NCI-H2171 (cell line): ENCODE measurements around the gene EAF1.
"Not testable (repeated sequence)": the region's sequence is repeated elsewhere in the genome, so short reads cannot be mapped to it uniquely, and the experiment has no call there.

ENCODE experiments used
- DNase-seq: peaks from one replicate; lab custom pipeline; 2025; lab: John Stamatoyannopoulos, UW

Gene EAF1

DNA sequence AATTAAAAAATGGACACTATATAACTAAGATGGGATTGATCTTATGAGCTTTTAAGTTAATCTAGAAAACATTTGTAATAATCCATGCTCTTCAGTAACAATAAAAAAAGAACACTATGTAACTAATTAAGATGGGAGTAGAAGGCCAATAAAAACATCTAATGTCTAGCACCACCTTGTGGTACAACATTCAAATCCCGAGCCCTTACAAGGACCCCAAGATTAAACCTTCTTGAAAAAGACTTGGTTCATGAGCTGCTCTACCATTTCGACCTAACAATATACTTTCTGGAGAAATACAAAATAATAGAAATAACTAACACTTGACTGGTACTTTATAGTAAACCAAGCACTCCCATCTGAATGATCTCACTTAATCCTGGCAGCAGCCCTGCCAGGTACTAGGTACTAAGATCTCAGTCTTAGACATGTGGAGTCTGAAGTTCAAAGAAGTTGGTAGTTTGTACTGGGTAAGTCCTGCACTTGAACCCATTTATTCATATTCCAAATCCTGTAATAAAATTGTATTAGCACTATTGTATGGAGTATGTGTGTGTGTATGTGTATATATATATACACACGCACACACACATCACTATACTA lies 21.8 kb upstream of the EAF1 start:
- peak; percentile 23 for DNase-seq

- DNase-seq = no peak
These were observed 18.2 kb upstream of the EAF1 start for GRCh38 chr3:15409239-15409638.

DNA sequence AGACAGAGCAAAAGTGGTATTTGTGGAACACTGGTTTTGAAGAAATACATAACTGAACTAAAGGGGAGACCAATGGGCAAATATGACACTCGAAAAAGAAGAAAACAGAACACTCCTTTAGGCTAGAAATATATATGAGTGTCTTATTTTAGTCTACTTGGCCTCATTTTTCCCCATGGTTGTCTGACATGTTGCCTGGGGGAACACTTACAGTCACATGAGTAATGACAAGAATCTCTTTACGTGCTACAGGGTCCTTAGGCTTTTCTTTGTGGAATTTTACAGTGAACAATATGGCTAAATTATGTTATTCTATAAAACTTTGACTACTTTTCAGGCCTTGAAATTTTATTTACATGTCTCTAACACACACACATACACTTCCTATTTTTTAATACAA lies 17.6 kb upstream of the EAF1 start:
- DNase-seq = no peak

GRCh38 chr3:15410966-15411365 lies 16.4 kb upstream of the EAF1 start:
- not testable (repeated sequence) for DNase-seq

DNA sequence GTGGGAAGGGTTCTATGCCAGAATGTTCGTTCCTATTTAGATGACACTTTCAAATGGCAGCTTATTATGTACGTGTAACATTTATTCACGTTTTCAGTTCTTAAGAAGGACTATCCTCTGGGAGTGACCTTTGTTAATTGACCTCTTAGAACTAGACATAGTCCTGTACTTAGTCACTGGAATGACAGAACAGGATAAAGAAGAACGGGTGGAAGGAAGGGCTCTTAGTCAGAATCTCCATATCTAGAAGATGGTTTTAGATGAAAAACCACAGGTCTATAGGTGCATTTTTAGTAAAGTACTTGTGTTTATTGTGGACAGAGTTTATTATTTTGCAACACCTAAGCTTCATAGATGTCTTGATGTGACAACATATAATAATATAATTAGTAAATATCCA lies 6.5 kb upstream of the EAF1 start:
- DNase-seq = no peak

GRCh38 chr3:15426579-15427118 lies 749 bp upstream of the EAF1 start:
- DNase-seq = no peak

DNA sequence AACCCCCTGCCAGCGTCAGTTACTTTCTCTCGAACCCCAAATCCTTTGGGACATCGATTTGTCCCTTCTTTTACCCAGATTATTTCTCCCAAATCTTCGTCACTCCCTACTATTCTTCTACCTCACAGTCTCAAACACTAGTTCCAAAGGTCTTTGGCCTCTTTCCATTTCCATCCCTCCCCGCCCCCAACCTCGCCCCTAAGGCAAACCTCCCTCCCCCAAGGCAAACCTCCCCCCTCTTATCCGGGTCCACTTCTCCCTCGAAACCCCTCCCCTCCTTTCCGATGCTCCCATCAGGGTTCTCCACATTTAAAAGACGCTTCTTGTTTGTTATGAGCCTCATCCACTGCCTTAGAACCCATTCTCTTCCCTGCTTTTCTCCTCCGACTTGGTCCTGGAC lies 583 bp downstream of the EAF1 start:
- no peak for DNase-seq

DNA sequence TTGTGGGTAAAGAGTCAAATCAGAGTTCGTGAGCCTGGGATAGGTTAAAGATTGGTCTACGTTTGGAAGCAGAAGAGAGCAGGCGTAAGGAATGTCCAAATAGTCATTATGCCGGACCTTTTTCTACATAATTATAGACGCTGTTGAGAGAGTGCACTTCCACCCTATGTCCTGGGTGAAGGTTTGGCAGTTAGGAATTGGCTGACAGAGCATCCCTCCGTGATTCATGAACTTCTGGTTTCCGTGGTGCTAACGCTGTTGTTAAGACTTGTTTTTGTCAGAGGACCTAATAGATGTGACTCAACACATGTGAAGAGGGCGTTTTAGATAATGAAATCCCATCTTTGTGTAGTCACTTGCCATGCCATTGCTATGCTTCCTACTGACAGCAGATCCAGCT lies 1.1 kb downstream of the EAF1 start:
- DNase-seq = no peak

DNA sequence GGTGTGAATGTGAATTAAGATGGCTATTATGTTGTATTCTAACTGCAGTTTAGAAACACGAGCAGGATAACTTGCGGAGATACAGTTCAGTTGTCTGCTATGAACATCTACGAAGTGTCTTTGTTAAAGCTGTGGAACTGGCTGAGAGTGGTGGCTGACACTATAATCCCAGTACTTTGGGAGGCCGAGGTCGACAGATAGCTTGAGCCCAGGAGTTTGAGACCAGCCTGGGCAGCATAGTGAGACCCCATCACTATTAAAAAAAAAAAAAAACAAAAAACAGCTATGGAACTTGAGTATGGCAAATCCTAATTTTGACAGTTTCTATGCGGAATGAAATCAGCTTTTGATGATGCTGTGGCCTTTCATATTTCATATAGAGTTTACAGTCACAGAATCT lies 1.7 kb downstream of the EAF1 start:
- DNase-seq = no peak

- DNase-seq = no peak
These were observed 3.2 kb downstream of the EAF1 start for GRCh38 chr3:15430624-15431023.

- DNase-seq = no peak
These were observed 3.9 kb downstream of the EAF1 start for GRCh38 chr3:15431256-15431837.

GRCh38 chr3:15433531-15433930 lies 6.1 kb downstream of the EAF1 start:
- DNase-seq = no peak

GRCh38 chr3:15434756-15435155 lies 7.4 kb downstream of the EAF1 start:
- DNase-seq = no peak

DNA sequence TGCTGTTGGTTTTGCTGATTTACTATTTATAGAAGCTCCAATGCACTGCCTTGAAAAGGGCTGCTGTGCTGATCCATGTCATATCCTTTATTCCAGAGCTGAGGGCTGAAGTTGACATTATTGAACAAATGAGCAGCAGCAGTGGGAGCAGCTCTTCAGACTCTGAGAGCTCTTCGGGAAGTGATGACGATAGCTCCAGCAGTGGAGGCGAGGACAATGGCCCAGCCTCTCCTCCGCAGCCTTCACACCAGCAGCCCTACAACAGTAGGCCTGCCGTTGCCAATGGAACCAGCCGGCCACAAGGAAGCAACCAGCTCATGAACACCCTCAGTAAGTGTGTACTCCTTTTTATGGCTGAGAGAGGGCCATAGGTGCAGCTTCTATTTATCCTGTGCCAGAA lies 8.8 kb downstream of the EAF1 start:
- DNase-seq = no peak

DNA sequence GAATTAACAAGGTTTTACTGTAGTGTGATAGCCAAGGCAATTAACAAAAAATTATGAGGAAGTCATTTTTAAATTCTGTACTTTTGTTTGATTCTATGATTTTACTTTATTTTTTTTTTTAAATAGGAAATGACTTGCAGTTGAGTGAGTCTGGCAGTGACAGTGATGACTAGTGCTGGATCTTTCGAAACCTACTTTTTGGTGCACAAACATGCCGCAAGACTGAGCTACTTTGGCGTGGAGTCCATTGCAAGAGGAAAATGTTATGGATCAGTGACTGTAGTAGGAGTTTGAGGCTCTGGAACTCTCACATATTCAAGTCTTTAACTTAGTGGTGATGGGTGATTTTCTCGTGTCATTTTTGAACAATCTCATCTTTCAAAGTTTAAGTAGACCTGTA lies 11.6 kb downstream of the EAF1 start:
- no peak for DNase-seq

GRCh38 chr3:15439476-15439875 lies 12.1 kb downstream of the EAF1 start:
- DNase-seq = no peak

- DNase-seq = no peak
These were observed 13.5 kb downstream of the EAF1 start for GRCh38 chr3:15440891-15441290.

DNA sequence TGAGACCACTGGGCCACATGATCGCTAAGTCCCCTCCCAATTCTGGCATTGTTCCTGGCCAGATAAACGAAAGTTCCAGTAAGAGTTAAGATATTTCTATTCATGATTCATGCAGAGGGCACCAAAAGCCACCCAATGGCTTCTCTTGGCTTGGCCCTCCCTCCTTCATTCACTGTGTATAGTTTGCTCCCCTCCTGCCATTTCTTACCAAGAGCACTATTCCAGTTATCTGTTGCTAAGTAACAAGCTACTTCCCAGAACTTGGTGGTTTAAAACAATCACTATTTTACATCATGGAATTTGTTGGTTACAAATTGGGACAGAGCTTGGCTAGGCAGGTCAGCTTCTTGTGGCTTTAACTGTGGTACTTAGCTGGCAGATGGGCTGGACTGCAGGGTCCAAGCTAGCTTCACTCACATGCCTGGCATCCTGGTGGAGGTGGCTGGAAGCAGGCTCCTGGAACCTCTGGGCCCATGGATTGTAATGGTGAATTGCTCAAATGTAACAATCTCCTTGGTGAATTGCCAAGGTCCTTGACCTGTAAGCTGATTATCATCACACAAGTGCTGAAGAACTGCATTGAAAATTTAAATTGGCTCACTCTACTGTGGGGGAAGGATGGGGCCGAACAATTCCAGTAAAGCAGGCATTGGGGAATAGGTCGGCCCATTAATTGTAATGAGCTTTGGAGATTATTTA lies 16.6 kb downstream of the EAF1 start:
- DNase-seq = no peak

GRCh38 chr3:15449489-15450224 lies 22.3 kb downstream of the EAF1 start:
- no peak for DNase-seq

- DNase-seq = no peak
These were observed 23.2 kb downstream of the EAF1 start for GRCh38 chr3:15450438-15451215.

- no peak for DNase-seq
These were observed 24.1 kb downstream of the EAF1 start for GRCh38 chr3:15451216-15452113.
